HepG2 (cell line): ENCODE results near the gene DNPH1. TPM values are rescaled to one million over a fixed set of nuclear protein-coding genes. Genes with fewer than 3 reads are reported as not detected.
A peak's percentile ranks its signal among the peaks of the same experiment; 100 is the strongest.

Experiments used
- ATAC-seq: fragments of 200-7000 bp; cut with Tn5 transposase; 3 replicates; pipeline ENCODE4 v1.9.1; 2020; ENCODE audit warnings: mild to moderate bottlenecking, moderate library complexity
- BruUV-seq: library from RNA; stranded (reverse); fragments of 400-500 nt; replicated peaks from 2 replicates; lab custom pipeline; 2021; lab: Mats Ljungman, UMichigan
- CTCF ChIA-PET: fragments of 300-600 bp; formaldehyde crosslinking; extraction: SDS; loops from one replicate; lab custom pipeline; 2021; ENCODE audit warnings: low total read pairs, inconsistent platforms, low intra/inter-chr PET ratio; lab: Yijun Ruan, JAX
- POLR2A ChIA-PET: fragments of 350-600 bp; sonication (Branson Sonifier 250); formaldehyde crosslinking; loops from one replicate; lab custom pipeline; 2020; ENCODE audit warnings: antibody characterized with exemption, inconsistent platforms; lab: Yijun Ruan, JAX
- DNase-seq: peaks from one replicate; pipeline ENCODE4 v3.0.0-alpha.2; 2015; ENCODE audit warnings: low spot score
- FAIRE-seq: peaks from 3 replicates; lab custom pipeline; 2011; peaks lifted over from hg19 to GRCh38; lab: Jason Lieb, UNC
- H2AFZ ChIP-seq: one replicate; pipeline ENCODE4 v1.6.1; 2011; ENCODE audit warnings: low read length, inconsistent platforms
- H3K27ac ChIP-seq: fragments of 300-600 bp; 3 replicates; pipeline ENCODE4 v1.8.0; 2011; ENCODE audit warnings: mixed run types, mild to moderate bottlenecking, mixed read lengths, low read length, inconsistent platforms; ENCODE audit not compliant: insufficient read depth; ENCODE audit errors: extremely low read length
- H3K27me3 ChIP-seq, 2 experiments: fragments of 200-600 bp in 1 of 2; 2 replicates in 1 of 2; 3 replicates in 1 of 2; pipeline versions ENCODE4 v1.6.0 to v1.8.0; 2011; ENCODE audit warnings: low read length in 2 of 2, mild to moderate bottlenecking in 2 of 2, moderate library complexity in 2 of 2, inconsistent platforms in 1 of 2; ENCODE audit not compliant: insufficient read depth in 2 of 2, control insufficient read depth in 1 of 2
- H3K36me3 ChIP-seq, 2 experiments: fragments of 200-600 bp in 1 of 2; replicated peaks in 1 of 2; 2 replicates in 1 of 2; 3 replicates in 1 of 2; pipeline versions ENCODE4 v1.5.1 to v1.8.0; 2011; ENCODE audit warnings: low read length in 2 of 2, inconsistent platforms in 1 of 2; ENCODE audit not compliant: insufficient read depth in 2 of 2, control insufficient read depth in 1 of 2
- H3K4me1 ChIP-seq: 2 replicates; pipeline ENCODE4 v1.5.1; 2012; ENCODE audit warnings: low read length, inconsistent platforms; ENCODE audit not compliant: insufficient read depth
- H3K4me2 ChIP-seq: 2 replicates; pipeline ENCODE4 v1.6.0; 2011; ENCODE audit warnings: low read depth, low read length, inconsistent platforms
- H3K4me3 ChIP-seq, 3 experiments: fragments of 200-600 bp in 1 of 3; sonication (generic), shearing (Covaris generic) in 1 of 3; replicated peaks in 1 of 3; 2 replicates each; pipeline ENCODE4 v1.5.1; 2011 to 2016; ENCODE audit warnings: low read length in 3 of 3, inconsistent platforms in 2 of 3, low read depth in 2 of 3, mild to moderate bottlenecking in 2 of 3, control low read depth in 1 of 3, mixed read lengths in 1 of 3; ENCODE audit not compliant: insufficient read depth in 1 of 3
- H3K79me2 ChIP-seq: one replicate; pipeline ENCODE4 v1.6.1; 2011; ENCODE audit warnings: low read length, inconsistent platforms; ENCODE audit not compliant: insufficient read depth
- H3K9ac ChIP-seq: 2 replicates; pipeline ENCODE4 v1.6.0; 2011; ENCODE audit warnings: mild to moderate bottlenecking, low read depth, low read length, inconsistent platforms; ENCODE audit not compliant: insufficient read depth
- H3K9me3 ChIP-seq: 2 replicates; pipeline ENCODE4 v1.5.1; 2012; ENCODE audit warnings: mild to moderate bottlenecking, low read length
- H4K20me1 ChIP-seq: 2 replicates; pipeline ENCODE4 v1.6.0; 2011; ENCODE audit warnings: inconsistent platforms, mild to moderate bottlenecking, low read length, moderate library complexity; ENCODE audit not compliant: insufficient read depth
- ARHGAP35 ChIP-seq: sonication (generic); formaldehyde crosslinking; IDR thresholded peaks from 2 replicates; pipeline ENCODE4 v1.9.0; 2022; ENCODE audit warnings: mild to moderate bottlenecking, inconsistent platforms, moderate library complexity, missing genetic modification reagents, borderline replicate concordance
- ELF1 ChIP-seq: sonication (generic); formaldehyde crosslinking; IDR thresholded peaks from 2 replicates; pipeline ENCODE4 v1.4.0; 2020; ENCODE audit warnings: missing genetic modification reagents
- GABPA ChIP-seq, 2 experiments: IDR thresholded peaks; 2 replicates each; pipeline ENCODE4 v1.6.1; 2011 to 2016; ENCODE audit warnings: low read depth in 2 of 2, low read length in 1 of 2, missing biosample characterization in 1 of 2, missing genetic modification characterization in 1 of 2
- NFKBIZ ChIP-seq: IDR thresholded peaks from 2 replicates; pipeline ENCODE4 v1.6.1; 2018; ENCODE audit warnings: missing genetic modification reagents, missing compliant biosample characterization
- TBP ChIP-seq: sonication (generic); formaldehyde crosslinking; IDR thresholded peaks from 2 replicates; pipeline ENCODE4 v1.5.0; 2020; ENCODE audit warnings: missing genetic modification reagents
- WGBS: methylation state at CpG from one replicate; pipeline ENCODE4 v1.1.6; 2017; ENCODE audit warnings: low lambda C conversion rate; 5-methylcytosine and 5-hydroxymethylcytosine counted together
- in situ Hi-C: cut with HindIII; loops from 2 replicates; pipeline ENCODE4 v1.10.0; 2017; ENCODE audit warnings: low pct_unique_long_range_greater_than_20kb; ENCODE audit not compliant: extremely low pct_ligation_motif_present
- intact Hi-C: fragments of 100-400 bp; cut with micrococcal nuclease; formaldehyde crosslinking; loops from one replicate; pipeline ENCODE4 v1.10.0; 2022; ENCODE audit not compliant: unreplicated experiment
- polyA plus RNA-seq, 8 experiments: library from polyadenylated mRNA; depleted of rRNA in 3 of 8; stranded (reverse) in 7 of 8; unstranded in 1 of 8; fragments of >200 nt; fragmentation: Illumina TruSeq in 4 of 8; extraction: Trizol in 4 of 8; gene quantifications; 2 replicates each; pipeline versions ENCODE4 v1.2.1 to v1.2.3, GENCODE V29; 2011 to 2016; ENCODE audit warnings: low read depth in 4 of 8, missing spikeins in 1 of 8, mixed read lengths in 1 of 8; ENCODE audit not compliant: insufficient read depth in 1 of 8
- total RNA-seq, 5 experiments: library from RNA; depleted of rRNA; stranded (reverse); fragments of >200 nt; fragmentation: Illumina TruSeq; extraction: Trizol; gene quantifications; 2 replicates each; pipeline ENCODE4 v1.2.3, GENCODE V29; 2016; ENCODE audit warnings: low read depth in 1 of 5
- TF ChIP-seq, protein P1 (sequence below), 2 experiments: fragments of 450-650 bp in 1 of 2; sonication (generic) in 1 of 2; formaldehyde crosslinking in 1 of 2; IDR thresholded peaks; 2 replicates each; pipeline versions ENCODE4 v1.6.1 to v1.8.0; 2016 to 2022; ENCODE audit warnings: antibody characterized with exemption in 1 of 2, mild to moderate bottlenecking in 1 of 2, missing genetic modification reagents in 1 of 2
- TF ChIP-seq, protein P2 (sequence below): sonication (generic); formaldehyde crosslinking; IDR thresholded peaks from 2 replicates; pipeline ENCODE4; 2020; ENCODE audit warnings: missing genetic modification reagents, mild to moderate bottlenecking, borderline replicate concordance

The DNPH1 gene
- total and polyA plus RNA-seq, 2 of the 13 experiments (the other 11 are each of a cell fraction or from before 2014, with no cell fraction given), result 56.5 to 75.1 TPM

DNA sequence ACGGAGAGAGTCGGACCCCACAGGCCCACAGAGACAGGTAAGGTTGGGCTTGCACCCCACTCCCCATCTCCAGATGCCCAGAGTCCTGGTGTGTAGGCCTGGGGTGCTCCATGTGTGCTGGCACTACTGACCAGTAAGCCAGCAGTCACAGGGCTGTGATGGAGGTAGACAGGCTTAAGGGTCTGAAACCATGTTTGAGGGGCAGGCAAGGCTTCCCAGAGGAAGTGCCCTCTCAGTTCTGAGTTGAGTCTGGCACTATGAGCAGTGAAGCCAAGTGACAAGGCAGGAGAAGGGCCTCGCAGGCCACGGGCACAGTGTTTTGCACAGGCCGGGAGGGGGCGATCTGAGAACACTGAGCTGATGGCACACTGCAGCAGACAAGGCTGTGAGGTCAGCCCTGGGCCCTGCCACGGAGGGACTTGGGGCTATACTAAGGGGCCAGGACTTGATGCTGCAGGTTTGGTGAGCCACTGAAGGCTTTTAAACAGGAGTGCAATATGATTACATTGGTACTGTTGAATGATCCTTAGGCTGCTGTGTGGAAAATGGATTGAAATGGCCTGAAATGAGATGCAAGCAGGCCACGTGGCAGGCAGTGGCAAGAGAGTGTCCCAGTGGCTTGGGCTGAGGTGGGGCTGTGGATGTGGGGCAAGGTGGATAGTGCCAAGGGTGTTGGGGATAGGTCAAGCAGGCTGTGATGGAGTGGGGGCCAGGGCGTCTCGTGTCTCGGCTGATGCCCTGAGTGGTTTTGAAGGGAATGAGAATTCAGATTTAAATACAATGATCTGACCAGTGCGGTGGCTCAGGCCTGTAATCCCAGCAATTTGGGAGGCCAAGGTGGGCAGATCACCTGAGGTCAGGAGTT lies 34.3 kb upstream of the DNPH1 start:
- H3K27ac ChIP-seq, result no peak overlapping the region
- H3K4me2 ChIP-seq, result peak overlapping the region; percentile 14; the same call in 1 of the 2 replicates
- H3K4me1 ChIP-seq, result peaks cover 78% of the 10 kb centered on the region
- H3K9ac ChIP-seq, result no peak overlapping the region
- in situ Hi-C loops, result loop anchor here (5.0 kb wide), 3 partner anchors 69 to 234 kb away; no protein-coding TSS in a partner anchor
- H3K36me3 ChIP-seq, result no peaks in the 10 kb centered on the region
- POLR2A ChIA-PET, result interaction anchor here (0.7 to 20.0 kb wide), 7 partner anchors 15 to 92 kb away, joined by 3 to 314 read pairs (median 4); partner anchors contain the start of genes DNPH1 and SLC22A7
- BruUV-seq, result no TSS peak
- CTCF ChIA-PET, result interaction anchor here (0.7 to 5.0 kb wide), 4 partner anchors 24 to 191 kb away, joined by 3 to 79 read pairs (median 24); no protein-coding TSS in a partner anchor
- WGBS, result 48% methylated on average over 10 of the region's 12 CpGs
- FAIRE-seq (peak; percentile 77), ATAC-seq (peak; percentile 73), DNase-seq (peak; percentile 78)
- no peak overlapping the region; a peak in 1 of 6 replicates for H3K4me3 ChIP-seq
- H3K9me3 ChIP-seq, result no peaks in the 10 kb centered on the region
- peaks cover 0 to 4% of the 10 kb centered on the region in 2 experiments; a peak in 2 of 5 replicates for H3K27me3 ChIP-seq
- H3K79me2 ChIP-seq, result no peaks in the 10 kb centered on the region
- H4K20me1 ChIP-seq, result no peaks in the 10 kb centered on the region
- peak overlapping the region; percentile 62 for H2AFZ ChIP-seq
- intact Hi-C loops, result loop anchor here (1.0 to 10.0 kb wide), 6 partner anchors 24 to 244 kb away; partner anchors contain the start of gene ABCC10
- TF ChIP-seq, protein P1, sequence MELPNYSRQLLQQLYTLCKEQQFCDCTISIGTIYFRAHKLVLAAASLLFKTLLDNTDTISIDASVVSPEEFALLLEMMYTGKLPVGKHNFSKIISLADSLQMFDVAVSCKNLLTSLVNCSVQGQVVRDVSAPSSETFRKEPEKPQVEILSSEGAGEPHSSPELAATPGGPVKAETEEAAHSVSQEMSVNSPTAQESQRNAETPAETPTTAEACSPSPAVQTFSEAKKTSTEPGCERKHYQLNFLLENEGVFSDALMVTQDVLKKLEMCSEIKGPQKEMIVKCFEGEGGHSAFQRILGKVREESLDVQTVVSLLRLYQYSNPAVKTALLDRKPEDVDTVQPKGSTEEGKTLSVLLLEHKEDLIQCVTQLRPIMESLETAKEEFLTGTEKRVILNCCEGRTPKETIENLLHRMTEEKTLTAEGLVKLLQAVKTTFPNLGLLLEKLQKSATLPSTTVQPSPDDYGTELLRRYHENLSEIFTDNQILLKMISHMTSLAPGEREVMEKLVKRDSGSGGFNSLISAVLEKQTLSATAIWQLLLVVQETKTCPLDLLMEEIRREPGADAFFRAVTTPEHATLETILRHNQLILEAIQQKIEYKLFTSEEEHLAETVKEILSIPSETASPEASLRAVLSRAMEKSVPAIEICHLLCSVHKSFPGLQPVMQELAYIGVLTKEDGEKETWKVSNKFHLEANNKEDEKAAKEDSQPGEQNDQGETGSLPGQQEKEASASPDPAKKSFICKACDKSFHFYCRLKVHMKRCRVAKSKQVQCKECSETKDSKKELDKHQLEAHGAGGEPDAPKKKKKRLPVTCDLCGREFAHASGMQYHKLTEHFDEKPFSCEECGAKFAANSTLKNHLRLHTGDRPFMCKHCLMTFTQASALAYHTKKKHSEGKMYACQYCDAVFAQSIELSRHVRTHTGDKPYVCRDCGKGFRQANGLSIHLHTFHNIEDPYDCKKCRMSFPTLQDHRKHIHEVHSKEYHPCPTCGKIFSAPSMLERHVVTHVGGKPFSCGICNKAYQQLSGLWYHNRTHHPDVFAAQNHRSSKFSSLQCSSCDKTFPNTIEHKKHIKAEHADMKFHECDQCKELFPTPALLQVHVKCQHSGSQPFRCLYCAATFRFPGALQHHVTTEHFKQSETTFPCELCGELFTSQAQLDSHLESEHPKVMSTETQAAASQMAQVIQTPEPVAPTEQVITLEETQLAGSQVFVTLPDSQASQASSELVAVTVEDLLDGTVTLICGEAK (IDR thresholded peaks at IDR 0.05), result no peak
- TF ChIP-seq, protein P1 (CRISPR knock-in tag; IDR thresholded peaks at IDR 0.05), result peak; percentile 24; the same call in 1 of the 2 replicates
- TF ChIP-seq TBP (CRISPR knock-in tag) (no peak), NFKBIZ (CRISPR knock-in tag) (peak; percentile 73; the same call in 1 of the 2 replicates), ARHGAP35 (0 out of 2 replicates have a peak, but pooled peaks have one; percentile 23), GABPA (IDR thresholded peaks at IDR 0.05; ENCODE audit: low read depth, low read length) (no peak), GABPA (CRISPR knock-in tag; IDR thresholded peaks at IDR 0.05; ENCODE audit: low read depth) (no peak), ELF1 (CRISPR knock-in tag) (0 out of 2 replicates have a peak, but pooled peaks have one; percentile 28)
- TF ChIP-seq, protein P2, sequence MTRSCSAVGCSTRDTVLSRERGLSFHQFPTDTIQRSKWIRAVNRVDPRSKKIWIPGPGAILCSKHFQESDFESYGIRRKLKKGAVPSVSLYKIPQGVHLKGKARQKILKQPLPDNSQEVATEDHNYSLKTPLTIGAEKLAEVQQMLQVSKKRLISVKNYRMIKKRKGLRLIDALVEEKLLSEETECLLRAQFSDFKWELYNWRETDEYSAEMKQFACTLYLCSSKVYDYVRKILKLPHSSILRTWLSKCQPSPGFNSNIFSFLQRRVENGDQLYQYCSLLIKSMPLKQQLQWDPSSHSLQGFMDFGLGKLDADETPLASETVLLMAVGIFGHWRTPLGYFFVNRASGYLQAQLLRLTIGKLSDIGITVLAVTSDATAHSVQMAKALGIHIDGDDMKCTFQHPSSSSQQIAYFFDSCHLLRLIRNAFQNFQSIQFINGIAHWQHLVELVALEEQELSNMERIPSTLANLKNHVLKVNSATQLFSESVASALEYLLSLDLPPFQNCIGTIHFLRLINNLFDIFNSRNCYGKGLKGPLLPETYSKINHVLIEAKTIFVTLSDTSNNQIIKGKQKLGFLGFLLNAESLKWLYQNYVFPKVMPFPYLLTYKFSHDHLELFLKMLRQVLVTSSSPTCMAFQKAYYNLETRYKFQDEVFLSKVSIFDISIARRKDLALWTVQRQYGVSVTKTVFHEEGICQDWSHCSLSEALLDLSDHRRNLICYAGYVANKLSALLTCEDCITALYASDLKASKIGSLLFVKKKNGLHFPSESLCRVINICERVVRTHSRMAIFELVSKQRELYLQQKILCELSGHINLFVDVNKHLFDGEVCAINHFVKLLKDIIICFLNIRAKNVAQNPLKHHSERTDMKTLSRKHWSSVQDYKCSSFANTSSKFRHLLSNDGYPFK (CRISPR knock-in tag), result 0 out of 2 replicates have a peak, but pooled peaks have one; percentile 28
